HepG2 (cell line): ENCODE data around the gene CCL4. TPM values are rescaled to one million over a fixed set of nuclear protein-coding genes. Genes with fewer than 3 reads are reported as not detected.

Experiments
- ARNTL ChIP-seq: sonication (generic); formaldehyde crosslinking; IDR thresholded peaks from 2 replicates; pipeline ENCODE4 v1.4.0; 2020; ENCODE audit warnings: mild to moderate bottlenecking, missing genetic modification reagents
- BORCS8-MEF2B ChIP-seq: sonication (generic); formaldehyde crosslinking; IDR thresholded peaks from 2 replicates; pipeline ENCODE4 v1.8.0; 2022; ENCODE audit warnings: mild to moderate bottlenecking, missing genetic modification reagents
- NR2F6 ChIP-seq, 2 experiments: IDR thresholded peaks; 2 replicates each; pipeline ENCODE4 v1.6.1; 2016; ENCODE audit warnings: antibody characterized with exemption in 1 of 2, mild to moderate bottlenecking in 1 of 2
- RAD51 ChIP-seq: fragments of 450-650 bp; IDR thresholded peaks from 2 replicates; pipeline ENCODE4 v1.6.1; 2016; ENCODE audit warnings: borderline replicate concordance
- SOX6 ChIP-seq, 2 experiments: fragments of 450-650 bp in 1 of 2; sonication (generic) in 1 of 2; formaldehyde crosslinking in 1 of 2; IDR thresholded peaks; 2 replicates each; pipeline versions ENCODE4 v1.4.0 to v1.6.1; 2017 to 2020; ENCODE audit warnings: antibody characterized with exemption in 1 of 2, mild to moderate bottlenecking in 1 of 2, missing genetic modification reagents in 1 of 2
- ZBTB38 ChIP-seq: sonication (generic); formaldehyde crosslinking; IDR thresholded peaks from 2 replicates; pipeline ENCODE4 v1.5.1; 2020; ENCODE audit warnings: mild to moderate bottlenecking, missing genetic modification reagents
- ZNF274 ChIP-seq: sonication (generic); formaldehyde crosslinking; IDR thresholded peaks from 2 replicates; pipeline ENCODE4 v1.5.1; 2020; ENCODE audit warnings: mild to moderate bottlenecking, missing genetic modification reagents
- ZNF569 ChIP-seq: sonication (generic); formaldehyde crosslinking; IDR thresholded peaks from 2 replicates; pipeline ENCODE4 v1.5.0; 2020; ENCODE audit warnings: mild to moderate bottlenecking, missing genetic modification reagents, moderate library complexity, borderline replicate concordance
- polyA plus RNA-seq, 8 experiments: library from polyadenylated mRNA; depleted of rRNA in 3 of 8; stranded (reverse) in 7 of 8; unstranded in 1 of 8; fragments of >200 nt; fragmentation: Illumina TruSeq in 4 of 8; extraction: Trizol in 4 of 8; gene quantifications; 2 replicates each; pipeline versions ENCODE4 v1.2.1 to v1.2.3, GENCODE V29; 2011 to 2016; ENCODE audit warnings: low read depth in 4 of 8, missing spikeins in 1 of 8, mixed read lengths in 1 of 8; ENCODE audit not compliant: insufficient read depth in 1 of 8
- total RNA-seq, 5 experiments: library from RNA; depleted of rRNA; stranded (reverse); fragments of >200 nt; fragmentation: Illumina TruSeq; extraction: Trizol; gene quantifications; 2 replicates each; pipeline ENCODE4 v1.2.3, GENCODE V29; 2016; ENCODE audit warnings: low read depth in 1 of 5
- TF ChIP-seq, protein P1 (sequence below): sonication (generic); formaldehyde crosslinking; IDR thresholded peaks from 2 replicates; pipeline ENCODE4 v1.5.0; 2020; ENCODE audit warnings: mild to moderate bottlenecking, missing genetic modification reagents
- TF ChIP-seq, protein P2 (sequence below): IDR thresholded peaks from 2 replicates; pipeline ENCODE4 v1.4.0; 2020; ENCODE audit warnings: mild to moderate bottlenecking, missing genetic modification reagents
- TF ChIP-seq, protein P3 (sequence below): sonication (generic); formaldehyde crosslinking; IDR thresholded peaks from 2 replicates; pipeline ENCODE4 v1.4.0; 2020; ENCODE audit warnings: missing genetic modification reagents
- TF ChIP-seq, protein P4 (sequence below): sonication (generic); formaldehyde crosslinking; IDR thresholded peaks from 2 replicates; pipeline ENCODE4 v1.8.0; 2022; ENCODE audit warnings: missing genetic modification reagents, low read depth, mild to moderate bottlenecking, borderline replicate concordance

The CCL4 gene
- total and polyA plus RNA-seq, 2 of the 13 experiments (the other 11 are each of a cell fraction or from before 2014, with no cell fraction given) = not detected

DNA sequence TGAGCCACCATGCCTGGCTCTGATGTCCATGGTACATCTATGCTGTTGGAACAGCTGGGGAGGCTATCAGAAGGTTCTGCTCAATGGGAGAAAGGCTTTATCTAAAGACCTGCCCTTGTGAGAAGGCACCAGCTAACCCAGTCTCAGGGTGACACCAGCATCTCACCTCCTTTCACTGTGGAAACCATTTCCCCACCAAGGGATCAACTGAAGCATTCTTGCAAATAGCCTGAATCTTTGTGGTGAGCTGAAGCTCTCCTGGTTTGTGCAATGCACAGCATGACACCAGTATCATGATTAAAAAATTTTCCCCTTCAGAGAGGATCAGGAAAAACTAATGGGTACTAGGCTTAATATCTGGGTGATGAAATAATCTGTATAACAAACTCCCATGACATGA lies 34.5 kb upstream of the CCL4 start (continued):
- TF ChIP-seq, protein P1, sequence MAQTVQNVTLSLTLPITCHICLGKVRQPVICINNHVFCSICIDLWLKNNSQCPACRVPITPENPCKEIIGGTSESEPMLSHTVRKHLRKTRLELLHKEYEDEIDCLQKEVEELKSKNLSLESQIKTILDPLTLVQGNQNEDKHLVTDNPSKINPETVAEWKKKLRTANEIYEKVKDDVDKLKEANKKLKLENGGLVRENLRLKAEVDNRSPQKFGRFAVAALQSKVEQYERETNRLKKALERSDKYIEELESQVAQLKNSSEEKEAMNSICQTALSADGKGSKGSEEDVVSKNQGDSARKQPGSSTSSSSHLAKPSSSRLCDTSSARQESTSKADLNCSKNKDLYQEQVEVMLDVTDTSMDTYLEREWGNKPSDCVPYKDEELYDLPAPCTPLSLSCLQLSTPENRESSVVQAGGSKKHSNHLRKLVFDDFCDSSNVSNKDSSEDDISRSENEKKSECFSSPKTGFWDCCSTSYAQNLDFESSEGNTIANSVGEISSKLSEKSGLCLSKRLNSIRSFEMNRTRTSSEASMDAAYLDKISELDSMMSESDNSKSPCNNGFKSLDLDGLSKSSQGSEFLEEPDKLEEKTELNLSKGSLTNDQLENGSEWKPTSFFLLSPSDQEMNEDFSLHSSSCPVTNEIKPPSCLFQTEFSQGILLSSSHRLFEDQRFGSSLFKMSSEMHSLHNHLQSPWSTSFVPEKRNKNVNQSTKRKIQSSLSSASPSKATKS (CRISPR knock-in tag) = no peak
- TF ChIP-seq, protein P2, sequence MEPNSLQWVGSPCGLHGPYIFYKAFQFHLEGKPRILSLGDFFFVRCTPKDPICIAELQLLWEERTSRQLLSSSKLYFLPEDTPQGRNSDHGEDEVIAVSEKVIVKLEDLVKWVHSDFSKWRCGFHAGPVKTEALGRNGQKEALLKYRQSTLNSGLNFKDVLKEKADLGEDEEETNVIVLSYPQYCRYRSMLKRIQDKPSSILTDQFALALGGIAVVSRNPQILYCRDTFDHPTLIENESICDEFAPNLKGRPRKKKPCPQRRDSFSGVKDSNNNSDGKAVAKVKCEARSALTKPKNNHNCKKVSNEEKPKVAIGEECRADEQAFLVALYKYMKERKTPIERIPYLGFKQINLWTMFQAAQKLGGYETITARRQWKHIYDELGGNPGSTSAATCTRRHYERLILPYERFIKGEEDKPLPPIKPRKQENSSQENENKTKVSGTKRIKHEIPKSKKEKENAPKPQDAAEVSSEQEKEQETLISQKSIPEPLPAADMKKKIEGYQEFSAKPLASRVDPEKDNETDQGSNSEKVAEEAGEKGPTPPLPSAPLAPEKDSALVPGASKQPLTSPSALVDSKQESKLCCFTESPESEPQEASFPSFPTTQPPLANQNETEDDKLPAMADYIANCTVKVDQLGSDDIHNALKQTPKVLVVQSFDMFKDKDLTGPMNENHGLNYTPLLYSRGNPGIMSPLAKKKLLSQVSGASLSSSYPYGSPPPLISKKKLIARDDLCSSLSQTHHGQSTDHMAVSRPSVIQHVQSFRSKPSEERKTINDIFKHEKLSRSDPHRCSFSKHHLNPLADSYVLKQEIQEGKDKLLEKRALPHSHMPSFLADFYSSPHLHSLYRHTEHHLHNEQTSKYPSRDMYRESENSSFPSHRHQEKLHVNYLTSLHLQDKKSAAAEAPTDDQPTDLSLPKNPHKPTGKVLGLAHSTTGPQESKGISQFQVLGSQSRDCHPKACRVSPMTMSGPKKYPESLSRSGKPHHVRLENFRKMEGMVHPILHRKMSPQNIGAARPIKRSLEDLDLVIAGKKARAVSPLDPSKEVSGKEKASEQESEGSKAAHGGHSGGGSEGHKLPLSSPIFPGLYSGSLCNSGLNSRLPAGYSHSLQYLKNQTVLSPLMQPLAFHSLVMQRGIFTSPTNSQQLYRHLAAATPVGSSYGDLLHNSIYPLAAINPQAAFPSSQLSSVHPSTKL = no peak
- TF ChIP-seq BORCS8-MEF2B (no peak), NR2F6 (IDR thresholded peaks at IDR 0.05) (no peak), NR2F6 (CRISPR knock-in tag; IDR thresholded peaks at IDR 0.05) (no peak), SOX6 (IDR thresholded peaks at IDR 0.05) (no peak), SOX6 (CRISPR knock-in tag; IDR thresholded peaks at IDR 0.05) (no peak), ZBTB38 (CRISPR knock-in tag) (no peak), ARNTL (no peak), RAD51 (no peak), ZNF274 (CRISPR knock-in tag) (no peak), ZNF569 (no peak)
- TF ChIP-seq, protein P3, sequence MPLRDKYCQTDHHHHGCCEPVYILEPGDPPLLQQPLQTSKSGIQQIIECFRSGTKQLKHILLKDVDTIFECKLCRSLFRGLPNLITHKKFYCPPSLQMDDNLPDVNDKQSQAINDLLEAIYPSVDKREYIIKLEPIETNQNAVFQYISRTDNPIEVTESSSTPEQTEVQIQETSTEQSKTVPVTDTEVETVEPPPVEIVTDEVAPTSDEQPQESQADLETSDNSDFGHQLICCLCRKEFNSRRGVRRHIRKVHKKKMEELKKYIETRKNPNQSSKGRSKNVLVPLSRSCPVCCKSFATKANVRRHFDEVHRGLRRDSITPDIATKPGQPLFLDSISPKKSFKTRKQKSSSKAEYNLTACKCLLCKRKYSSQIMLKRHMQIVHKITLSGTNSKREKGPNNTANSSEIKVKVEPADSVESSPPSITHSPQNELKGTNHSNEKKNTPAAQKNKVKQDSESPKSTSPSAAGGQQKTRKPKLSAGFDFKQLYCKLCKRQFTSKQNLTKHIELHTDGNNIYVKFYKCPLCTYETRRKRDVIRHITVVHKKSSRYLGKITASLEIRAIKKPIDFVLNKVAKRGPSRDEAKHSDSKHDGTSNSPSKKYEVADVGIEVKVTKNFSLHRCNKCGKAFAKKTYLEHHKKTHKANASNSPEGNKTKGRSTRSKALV (CRISPR knock-in tag) = no peak
- TF ChIP-seq, protein P4, sequence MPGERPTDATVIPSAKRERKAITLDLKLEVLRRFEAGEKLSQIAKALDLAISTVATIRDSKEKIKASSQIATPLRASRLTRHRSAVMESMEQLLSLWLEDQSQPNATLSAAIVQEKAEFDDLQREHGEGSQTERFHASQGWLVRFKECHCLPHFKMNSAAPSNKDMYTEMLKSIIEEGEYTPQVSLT (CRISPR knock-in tag) = no peak
- TF ChIP-seq, all 625 proteins: peak for 0
